Fibroblast of lung (primary cell): Measurements from ENCODE around the gene THAP4. TPM values are rescaled to one million over a fixed set of nuclear protein-coding genes. Genes with fewer than 3 reads are reported as not detected.

Experiments
- DNase-seq, 2 donors: peaks; one replicate each; pipeline versions ENCODE4 v3.0.0 to v3.0.0-alpha.2; 2010; ENCODE audit warnings: low read depth in 2 of 2
- H2AFZ ChIP-seq: 2 replicates; pipeline ENCODE4 v1.5.1; 2012; ENCODE audit warnings: low read length, control low read depth, inconsistent platforms
- H3K27ac ChIP-seq: 2 replicates; pipeline ENCODE4 v1.5.1; 2011; ENCODE audit warnings: low read length, control low read depth; ENCODE audit not compliant: insufficient read depth
- H3K27me3 ChIP-seq: 2 replicates; pipeline ENCODE4 v1.5.1; 2011; ENCODE audit warnings: mild to moderate bottlenecking, low read length; ENCODE audit not compliant: control insufficient read depth, insufficient read depth
- H3K36me3 ChIP-seq: 2 replicates; pipeline ENCODE4 v1.5.1; 2011; ENCODE audit warnings: low read length; ENCODE audit not compliant: control insufficient read depth, insufficient read depth
- H3K4me1 ChIP-seq: 2 replicates; pipeline ENCODE4 v1.5.1; 2011; ENCODE audit warnings: low read length; ENCODE audit not compliant: control insufficient read depth, insufficient read depth; ENCODE audit errors: extremely low read depth
- H3K4me2 ChIP-seq: 2 replicates; pipeline ENCODE4 v1.5.1; 2011; ENCODE audit warnings: low read length, control low read depth; ENCODE audit not compliant: insufficient read depth; ENCODE audit errors: extremely low read depth
- H3K4me3 ChIP-seq, 4 experiments: fragments of 200-600 bp in 1 of 4; sonication (generic) in 1 of 4; replicated peaks in 1 of 4; 2 replicates each; pipeline ENCODE4 v1.5.1; 2011 to 2016; ENCODE audit warnings: low read length in 4 of 4, low read depth in 3 of 4, mild to moderate bottlenecking in 3 of 4, control low read depth in 2 of 4, inconsistent platforms in 1 of 4, mixed read lengths in 1 of 4; ENCODE audit not compliant: insufficient read depth in 1 of 4; ENCODE audit errors: control extremely low read depth in 1 of 4
- H3K79me2 ChIP-seq: 2 replicates; pipeline ENCODE4 v1.5.1; 2012; ENCODE audit warnings: mild to moderate bottlenecking, low read length, inconsistent platforms; ENCODE audit not compliant: control insufficient read depth, insufficient read depth
- H3K9ac ChIP-seq: 2 replicates; pipeline ENCODE4 v1.5.1; 2011; ENCODE audit warnings: mild to moderate bottlenecking, low read length, control low read depth; ENCODE audit not compliant: insufficient read depth
- H3K9me3 ChIP-seq: 2 replicates; pipeline ENCODE4 v1.5.1; 2012; ENCODE audit warnings: low read depth, low read length; ENCODE audit not compliant: control insufficient read depth, insufficient read depth
- H4K20me1 ChIP-seq: 2 replicates; pipeline ENCODE4 v1.5.1; 2011; ENCODE audit warnings: low read length; ENCODE audit not compliant: control insufficient read depth, insufficient read depth; ENCODE audit errors: extremely low read depth
- CTCF ChIP-seq, 2 donors: IDR thresholded peaks in 1 of 2; conservative IDR thresholded peaks in 1 of 2; 1 replicate in 1 of 2; 2 replicates in 1 of 2; pipeline ENCODE4 v1.5.1; 2011 to 2012; ENCODE audit warnings: low read length in 2 of 2, control low read depth in 1 of 2, inconsistent platforms in 1 of 2, low read depth in 1 of 2, mild to moderate bottlenecking in 1 of 2
- EZH2 ChIP-seq: IDR thresholded peaks from 2 replicates; pipeline ENCODE4 v1.5.1; 2012; ENCODE audit warnings: low read length, control low read depth, mild to moderate bottlenecking; ENCODE audit errors: missing control alignments
- polyA plus RNA-seq, 2 donors: library from polyadenylated mRNA; depleted of rRNA in 1 of 2; stranded (reverse) in 1 of 2; unstranded in 1 of 2; fragments of >200 nt; gene quantifications; 2 replicates each; pipeline ENCODE4 v1.2.1, GENCODE V29; 2011 to 2012; ENCODE audit warnings: missing spikeins in 1 of 2
- total RNA-seq: library from RNA; depleted of rRNA; stranded (reverse); fragments of >200 nt; gene quantifications from 2 replicates; pipeline ENCODE4 v1.2.1, GENCODE V29; 2014

The THAP4 gene
- total and polyA plus RNA-seq, 2 donors (not counting 1 experiment from before 2014, with no cell fraction given) = 19.3 to 47.7 TPM

GRCh38 chr2:241607162-241607885, 29.6 kb downstream of the THAP4 start:
- H3K4me1 ChIP-seq = peaks cover 2% of the 10 kb centered on the region
- no peak for TF ChIP-seq CTCF (conservative IDR thresholded peaks at IDR 0.05 in 1 of 2, IDR thresholded peaks at IDR 0.05 in 1 of 2; ENCODE audit: low read depth in 1 of 2, low read length in 2 of 2)
- no peak overlapping the region for H3K4me3 ChIP-seq
- peaks cover 5% of the 10 kb centered on the region for H3K36me3 ChIP-seq
- H2AFZ ChIP-seq = no peak overlapping the region
- H3K9ac ChIP-seq = no peak overlapping the region
- DNase-seq = no peak
- no peak overlapping the region for H3K27ac ChIP-seq
- H4K20me1 ChIP-seq = peaks cover under 1% of the 10 kb centered on the region
- H3K9me3 ChIP-seq = no peaks in the 10 kb centered on the region
- H3K27me3 ChIP-seq = no peaks in the 10 kb centered on the region
- peaks cover 8% of the 10 kb centered on the region for H3K79me2 ChIP-seq
- no peak overlapping the region for H3K4me2 ChIP-seq

- Histone ChIP-seq H4K20me1 (no peaks in the 10 kb centered on the region), H3K36me3 (peaks cover 9% of the 10 kb centered on the region), H3K4me1 (no peaks in the 10 kb centered on the region), H3K9ac (no peak overlapping the region), H3K9me3 (no peaks in the 10 kb centered on the region), H3K27me3 (no peaks in the 10 kb centered on the region), H3K27ac (no peak overlapping the region), H2AFZ (no peak overlapping the region), H3K4me2 (no peak overlapping the region), H3K79me2 (peaks cover 8% of the 10 kb centered on the region), H3K4me3 (no peak overlapping the region)
- DNase-seq = no peak
- TF ChIP-seq CTCF (conservative IDR thresholded peaks at IDR 0.05 in 1 of 2, IDR thresholded peaks at IDR 0.05 in 1 of 2; ENCODE audit: low read depth in 1 of 2, low read length in 2 of 2) (no peak), EZH2 (no peak)
Observed at GRCh38 chr2:241606186-241606585, 30.8 kb downstream of the THAP4 start.

DNA sequence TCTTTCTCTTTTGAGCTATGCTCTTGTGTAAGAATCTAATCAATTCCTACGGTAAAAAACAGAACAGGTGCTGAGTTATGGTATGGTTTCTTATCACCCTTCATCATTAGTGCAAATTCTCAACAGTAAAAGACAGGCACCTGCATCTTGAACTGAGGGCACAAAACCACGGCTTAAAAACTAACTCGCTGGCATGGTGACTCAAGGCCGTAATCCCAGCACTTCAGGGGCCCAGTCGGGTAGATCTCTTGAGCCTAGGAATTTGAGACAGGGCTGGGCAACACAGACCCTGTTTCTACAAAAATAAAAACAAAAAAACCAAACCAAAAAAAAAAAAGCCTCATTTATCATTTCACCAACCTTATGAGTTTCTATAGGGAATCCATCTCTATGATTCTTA, 33.3 kb downstream of the THAP4 start:
- Histone ChIP-seq H3K9me3 (no peaks in the 10 kb centered on the region), H3K4me2 (no peak overlapping the region), H3K9ac (no peak overlapping the region), H3K36me3 (peaks cover 9% of the 10 kb centered on the region), H3K4me1 (no peaks in the 10 kb centered on the region), H3K27me3 (no peaks in the 10 kb centered on the region), H3K4me3 (no peak overlapping the region), H4K20me1 (no peaks in the 10 kb centered on the region), H3K27ac (no peak overlapping the region), H2AFZ (no peak overlapping the region), H3K79me2 (peaks cover 1% of the 10 kb centered on the region)
- no peak for TF ChIP-seq EZH2
- no peak for DNase-seq
